Astrocyte of the cerebellum (primary cell): Measurements from ENCODE around the gene DDX18.

Experiments used
- DNase-seq: peaks from one replicate; pipeline ENCODE4 v3.0.0-alpha.2; 2011; ENCODE audit warnings: low read depth
- H3K4me3 ChIP-seq: 2 replicates; pipeline ENCODE4 v1.5.1; 2011; ENCODE audit warnings: mild to moderate bottlenecking, low read depth, low read length, moderate library complexity
- CTCF ChIP-seq: IDR thresholded peaks from 2 replicates; pipeline ENCODE4 v1.5.1; 2012; ENCODE audit warnings: low read length, low read depth, moderate library complexity, mild to moderate bottlenecking; ENCODE audit errors: missing control alignments
- in situ Hi-C: cut with HindIII; loops from 2 replicates; pipeline ENCODE4 v1.10.0; 2017; ENCODE audit warnings: low sequenced_read_pairs

The DDX18 gene

GRCh38 chr2:117814417-117815264 is at the start of gene DDX18:
TSS of gene DDX18 (plus strand) at chr2:117814691. CDS start at chr2:117814778, 87 bp downstream.
- in situ Hi-C loops, result no loop called here
- peak; percentile 100 for TF ChIP-seq CTCF
- DNase-seq, result peak; percentile 97
- H3K4me3 ChIP-seq, result peak within 1 kb of the TSS; percentile 74

GRCh38 chr2:117770730-117771129 is 43.8 kb upstream of the DDX18 start:
- no peak overlapping the region for H3K4me3 ChIP-seq
- no peak for DNase-seq
- TF ChIP-seq CTCF, result no peak
- in situ Hi-C loops, result no loop called here

GRCh38 chr2:117771969-117772630 is 42.4 kb upstream of the DDX18 start:
- in situ Hi-C loops, result no loop called here
- peak; percentile 16 for DNase-seq
- no peak for TF ChIP-seq CTCF
- H3K4me3 ChIP-seq, result no peak overlapping the region

GRCh38 chr2:117774716-117775115 is 39.8 kb upstream of the DDX18 start:
- in situ Hi-C loops, result no loop called here
- H3K4me3 ChIP-seq, result no peak overlapping the region
- DNase-seq, result no peak
- TF ChIP-seq CTCF, result no peak

GRCh38 chr2:117775703-117776219 is 38.7 kb upstream of the DDX18 start:
- no peak overlapping the region for H3K4me3 ChIP-seq
- in situ Hi-C loops, result no loop called here
- no peak for TF ChIP-seq CTCF
- DNase-seq, result no peak

GRCh38 chr2:117776888-117777287 is 37.6 kb upstream of the DDX18 start:
- no peak for DNase-seq
- no peak overlapping the region for H3K4me3 ChIP-seq
- TF ChIP-seq CTCF, result no peak
- in situ Hi-C loops, result no loop called here
